Activated CD4-positive, CD25-positive, alpha-beta regulatory T cell (primary cell): ENCODE results near the gene KIF7.

Experiments used
- DNase-seq, 4 experiments: peaks; one replicate each; lab custom pipeline; 2025; lab: John Stamatoyannopoulos, UW

The KIF7 gene

DNA sequence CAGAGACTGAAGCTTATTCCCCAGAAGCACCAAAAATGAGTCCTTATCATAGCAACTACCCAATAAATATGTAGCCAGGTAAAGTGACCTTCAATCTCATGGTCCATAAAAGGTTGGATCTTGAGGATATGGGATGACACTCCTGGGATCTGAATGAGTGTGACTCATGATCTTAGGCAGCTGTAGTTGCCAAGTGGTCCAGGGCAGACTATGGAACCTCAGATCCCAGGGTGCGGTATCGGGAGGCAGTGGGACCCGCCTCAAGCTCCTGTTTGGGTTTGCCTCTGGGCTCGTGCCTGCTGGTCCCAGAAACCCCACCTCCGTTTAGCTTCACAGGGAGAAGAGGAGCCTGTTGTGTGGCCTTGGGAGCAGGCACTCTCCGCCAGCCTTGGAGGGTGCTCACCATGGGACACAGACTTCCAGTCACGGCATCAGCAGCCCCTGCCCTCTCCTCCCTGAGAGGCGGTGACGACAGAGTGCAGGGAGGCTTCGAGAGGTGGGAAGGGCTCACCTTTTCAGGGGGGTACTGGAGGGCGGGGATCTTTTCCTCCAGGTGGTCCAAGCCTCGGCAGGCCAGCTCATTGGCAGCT is 15.8 kb upstream of the KIF7 start:
- no peak for DNase-seq

DNA sequence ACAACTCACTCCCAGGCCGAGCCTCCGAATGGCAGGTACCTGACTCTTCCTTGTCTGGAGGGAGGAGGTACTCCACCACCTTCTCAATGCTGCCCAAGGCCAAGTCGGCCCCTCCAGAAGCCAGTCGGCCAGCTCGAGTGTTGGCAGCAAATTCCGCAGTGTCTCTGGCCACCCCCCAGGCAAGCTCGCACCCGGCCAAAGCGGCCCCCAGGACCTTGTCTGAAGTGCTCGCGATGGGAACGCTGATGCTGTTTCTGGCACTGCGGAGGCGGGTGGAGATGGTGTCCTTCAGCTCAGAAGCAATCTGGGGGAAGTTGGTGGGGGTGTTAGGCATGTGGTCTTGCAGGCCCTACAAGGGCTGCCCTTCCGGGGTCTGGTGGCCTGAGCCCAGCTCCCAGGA is 14.7 kb upstream of the KIF7 start:
- no peak for DNase-seq

DNA sequence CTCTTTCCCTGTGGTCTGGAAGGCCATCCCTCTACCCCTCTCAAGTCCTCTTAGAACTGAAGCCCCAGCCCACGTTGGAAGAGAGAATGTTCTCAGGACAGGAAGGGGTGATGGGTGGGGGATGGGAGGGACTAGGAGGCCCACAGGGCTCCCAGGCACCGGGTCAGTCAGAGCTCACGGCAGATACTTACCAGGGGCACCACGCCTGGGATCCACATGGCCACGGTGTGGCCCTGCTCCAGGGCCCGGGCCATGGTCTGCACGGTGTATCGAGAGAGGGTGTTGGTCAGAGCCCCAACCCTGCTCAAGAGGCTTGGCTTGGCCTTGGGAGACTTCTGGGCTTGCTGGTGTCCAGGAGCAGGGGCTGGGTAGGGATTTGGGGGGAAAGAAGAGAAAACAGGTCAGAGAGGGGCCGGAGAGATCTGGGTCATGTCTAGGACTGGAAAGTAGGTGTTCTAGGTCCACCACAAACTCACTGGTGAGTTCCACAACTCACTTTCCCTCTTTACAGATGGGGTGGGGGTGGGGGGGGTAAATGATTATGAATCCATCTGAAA is 14.1 kb upstream of the KIF7 start:
- no peak for DNase-seq

DNA sequence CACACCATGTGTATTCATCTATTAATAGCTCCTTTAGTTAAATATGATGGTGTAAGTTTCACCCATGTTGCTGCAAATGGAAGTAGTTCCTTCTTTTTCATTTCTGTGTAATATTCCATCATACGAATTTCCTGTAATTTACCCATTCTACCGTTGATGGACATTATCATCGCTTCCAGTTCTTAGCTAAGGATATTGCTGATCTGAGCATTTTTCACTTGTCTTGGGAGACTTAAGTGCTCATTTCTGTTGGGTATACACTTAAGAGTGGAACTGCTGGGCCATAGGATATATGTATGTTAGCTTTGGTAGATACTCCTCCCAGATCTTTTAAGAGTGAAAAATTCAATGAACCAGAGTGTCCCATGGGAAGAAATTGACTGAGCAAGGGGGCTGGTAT is 12.9 kb upstream of the KIF7 start:
- no peak for DNase-seq

DNA sequence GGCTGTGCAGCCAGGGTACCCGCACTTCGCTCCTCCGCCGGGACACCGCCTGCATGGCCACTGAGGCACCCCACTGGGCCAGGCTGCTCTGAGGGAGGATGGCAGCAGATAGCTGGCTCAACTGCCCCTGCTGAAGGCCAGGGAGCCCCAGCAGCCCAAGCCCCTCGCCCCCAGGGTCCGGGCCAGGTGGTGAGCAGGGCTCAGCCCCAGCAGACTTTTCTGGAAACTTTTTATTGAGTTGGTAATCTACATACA is 12.4 kb upstream of the KIF7 start:
- no peak for DNase-seq

DNA sequence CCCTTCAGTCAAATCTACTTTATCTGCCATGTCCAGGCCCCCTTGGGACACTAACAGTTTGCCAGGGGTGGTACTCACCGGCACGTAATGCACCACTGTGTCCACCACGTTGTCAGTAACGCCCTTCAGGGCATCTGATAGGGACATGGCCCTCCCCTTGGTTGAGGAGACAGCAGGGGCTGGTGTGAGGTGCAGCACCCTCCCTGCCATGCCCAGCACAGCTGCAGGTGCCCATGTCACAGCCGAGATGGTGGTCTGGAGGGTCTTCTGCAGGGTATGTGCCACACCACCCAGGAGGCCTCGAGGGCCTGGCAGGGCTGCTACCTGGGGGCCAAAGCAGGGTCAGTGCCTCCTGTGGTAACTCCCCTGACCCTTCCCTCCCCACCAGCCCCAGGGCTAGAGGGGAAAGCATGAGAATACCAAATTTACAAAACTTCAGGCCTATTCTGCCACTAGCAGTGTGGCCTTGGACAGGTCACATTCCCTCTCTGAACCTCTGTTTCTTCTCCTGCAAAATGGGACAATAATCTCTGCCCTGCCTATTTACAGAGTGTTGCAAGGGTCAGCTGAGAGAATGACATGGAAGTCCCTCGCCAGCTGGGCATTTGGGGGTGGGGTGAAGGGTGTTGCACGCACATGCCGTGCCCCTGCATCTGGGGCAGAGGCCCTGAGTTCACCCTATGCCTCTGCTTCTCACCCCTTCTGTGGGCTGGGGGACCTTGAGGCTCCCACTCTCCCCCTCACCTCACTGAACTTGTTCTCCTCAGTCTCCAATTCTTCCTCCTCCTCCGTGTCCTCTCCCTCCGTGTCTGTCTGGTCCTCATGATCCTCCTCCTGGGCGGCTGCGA is 11.8 kb upstream of the KIF7 start:
- no peak for DNase-seq

DNA sequence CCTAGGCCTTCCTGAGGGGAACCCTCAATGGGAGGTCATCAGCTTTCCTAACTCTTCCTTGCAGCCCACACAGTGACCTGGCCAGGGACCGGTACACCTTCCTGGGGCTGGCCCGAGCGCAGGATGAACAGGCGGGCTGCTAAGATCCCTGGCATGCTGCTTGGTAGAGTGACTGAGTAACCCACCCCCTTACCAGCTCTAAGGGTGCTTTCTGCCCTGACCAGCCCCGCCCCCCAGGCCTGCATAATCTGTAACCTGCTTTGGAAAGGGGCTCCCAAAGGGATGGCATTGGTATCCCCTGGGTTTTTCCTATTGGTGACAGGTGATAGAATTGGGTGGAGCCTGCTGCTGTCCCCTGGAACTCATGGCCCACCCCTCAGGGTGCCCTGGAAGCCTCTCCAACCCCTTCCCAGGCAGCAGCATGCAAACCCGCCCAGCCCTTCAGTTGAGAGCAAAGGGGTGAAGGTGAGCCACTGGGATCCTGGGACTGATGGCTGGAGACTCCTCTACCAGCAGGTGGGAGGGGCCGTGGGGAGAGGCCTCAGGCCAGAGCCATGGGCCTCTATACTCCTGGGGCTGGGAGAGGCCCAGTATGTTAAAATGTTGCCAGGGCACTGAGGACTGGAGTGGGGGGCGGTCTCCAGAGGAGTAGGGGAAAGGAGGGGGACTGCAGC is 11.1 kb upstream of the KIF7 start:
- DNase-seq, result no peak

DNA sequence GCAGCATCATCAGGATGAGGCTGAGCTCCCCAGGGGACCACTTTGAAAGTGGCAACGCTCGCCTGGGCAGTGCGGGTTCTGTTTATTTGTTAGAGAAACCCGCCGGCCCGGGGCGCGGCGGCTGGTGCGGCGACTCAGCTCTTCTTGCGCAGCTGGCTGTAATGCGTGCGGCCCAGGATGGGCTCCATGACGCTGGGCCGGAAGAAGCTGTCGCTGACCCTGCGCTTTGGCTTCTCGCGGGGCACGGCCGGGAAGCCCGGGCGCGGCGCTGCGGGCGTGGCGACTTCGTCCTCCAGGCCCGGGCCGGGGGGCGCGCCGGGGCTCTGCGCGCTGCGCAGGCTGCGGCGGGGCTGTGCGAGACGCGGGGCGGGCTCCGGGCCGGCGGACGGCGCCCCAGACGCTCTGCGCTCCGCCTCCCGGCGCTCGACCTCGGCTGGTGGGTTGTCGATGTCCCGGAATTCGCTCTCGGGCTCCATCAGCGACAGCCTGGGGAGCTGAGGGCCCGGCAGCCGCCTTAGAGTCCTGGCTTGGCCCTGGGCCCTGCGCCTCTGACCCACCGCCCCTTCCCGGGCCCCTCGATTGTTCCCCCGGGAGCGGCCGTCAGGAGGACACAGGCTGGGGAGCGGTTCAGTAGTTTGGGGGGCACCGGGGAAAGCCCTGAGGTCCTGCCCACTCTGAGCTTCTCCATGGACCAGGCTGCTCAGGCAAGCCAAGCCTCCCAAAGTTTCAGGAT is 10.3 kb upstream of the KIF7 start:
- no peak for DNase-seq

DNA sequence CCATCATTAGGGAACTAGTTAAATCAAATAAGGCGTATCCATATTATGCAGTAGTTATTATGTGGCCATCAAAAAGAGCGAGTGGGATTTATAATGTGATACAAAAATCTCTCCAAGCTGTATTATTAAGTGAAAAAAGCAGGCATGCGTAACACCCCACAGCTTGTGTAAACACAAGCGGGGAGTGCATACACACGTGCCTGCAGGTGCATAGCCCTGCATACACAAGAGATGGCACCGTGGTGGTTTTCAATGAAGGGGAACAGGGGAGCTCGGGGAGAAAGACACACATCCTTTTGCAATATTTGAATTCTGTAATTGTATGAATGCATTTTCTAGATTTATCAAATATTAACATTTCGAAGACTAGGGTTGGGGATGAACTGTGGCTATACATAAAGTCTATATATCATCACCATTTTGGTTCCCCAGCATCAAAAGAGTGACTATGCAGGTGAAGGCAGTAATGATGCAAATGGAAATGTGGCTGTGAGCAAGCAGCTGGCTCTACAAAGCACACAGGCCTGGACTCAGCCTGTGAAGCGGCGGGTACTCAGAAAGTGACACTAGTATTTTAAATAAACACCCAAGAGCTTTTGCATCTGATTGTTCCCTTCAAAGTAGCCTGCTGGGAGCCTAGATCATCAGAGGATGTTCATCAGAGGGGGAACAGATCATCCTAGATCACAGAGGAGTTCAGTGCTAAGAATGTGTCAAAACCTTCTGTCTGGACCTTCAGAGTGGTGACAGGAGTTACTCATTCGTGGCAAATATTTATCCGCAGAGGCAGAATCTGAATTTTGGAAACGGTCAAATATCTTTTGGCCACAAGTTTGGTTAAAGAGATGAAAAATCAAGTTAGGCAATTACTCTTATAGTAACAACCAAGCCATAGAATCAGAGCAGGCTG is 9.4 kb upstream of the KIF7 start:
- no peak for DNase-seq

DNA sequence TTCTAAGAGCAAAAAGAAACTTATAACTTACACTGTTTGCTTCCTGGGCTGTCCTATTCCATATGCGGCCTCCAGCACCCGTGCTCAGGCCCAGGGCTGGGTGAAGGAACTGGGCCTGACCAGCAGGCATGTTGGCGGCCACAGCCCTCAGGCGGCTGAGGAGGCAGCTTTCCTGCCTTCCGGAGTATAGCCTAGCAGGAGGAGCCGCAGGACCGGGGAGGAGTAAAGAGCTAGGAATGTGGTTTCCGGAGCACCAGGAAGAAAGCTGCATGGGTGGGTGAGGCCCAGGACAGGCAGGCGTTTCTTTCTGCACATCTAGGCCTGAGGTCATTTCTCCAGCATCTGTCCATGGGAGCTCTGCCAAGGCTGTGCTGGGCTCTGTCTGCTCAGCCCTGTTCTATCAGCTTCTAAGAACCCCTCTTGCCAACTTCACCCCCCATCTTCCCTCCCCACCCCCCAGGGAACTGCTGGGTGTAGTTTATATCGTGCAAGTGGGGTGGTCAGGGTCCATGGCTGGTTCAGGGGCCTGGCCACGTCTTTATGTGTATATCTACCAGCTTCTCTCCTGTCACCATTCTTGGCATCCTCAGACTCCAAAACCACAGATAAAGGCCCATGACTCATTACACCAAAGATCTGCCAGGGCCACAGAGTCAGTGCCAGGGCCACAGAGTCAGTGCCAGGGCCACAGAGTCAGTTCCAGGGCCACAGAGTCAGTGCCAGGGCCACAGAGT is 7.8 kb upstream of the KIF7 start:
- no peak for DNase-seq

DNA sequence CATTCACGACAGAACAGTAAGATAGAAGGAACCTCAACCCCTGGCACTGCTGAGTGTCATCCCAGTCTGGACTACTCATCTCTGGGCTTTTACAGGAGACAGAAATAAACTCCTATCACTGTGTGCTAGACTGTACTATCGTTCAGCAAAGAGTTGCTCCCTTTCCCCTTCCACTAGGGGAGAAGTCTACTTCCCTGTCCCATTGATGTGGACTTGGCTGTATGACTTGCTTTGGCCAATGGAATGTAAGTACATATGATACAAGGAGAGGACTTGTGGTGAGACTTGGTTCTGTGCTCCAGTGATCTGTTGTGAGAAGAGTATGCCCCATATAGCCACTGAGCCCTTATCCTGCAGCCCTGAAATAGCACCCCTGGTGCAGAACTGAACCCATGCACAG is 5.3 kb upstream of the KIF7 start:
- DNase-seq, result no peak

DNA sequence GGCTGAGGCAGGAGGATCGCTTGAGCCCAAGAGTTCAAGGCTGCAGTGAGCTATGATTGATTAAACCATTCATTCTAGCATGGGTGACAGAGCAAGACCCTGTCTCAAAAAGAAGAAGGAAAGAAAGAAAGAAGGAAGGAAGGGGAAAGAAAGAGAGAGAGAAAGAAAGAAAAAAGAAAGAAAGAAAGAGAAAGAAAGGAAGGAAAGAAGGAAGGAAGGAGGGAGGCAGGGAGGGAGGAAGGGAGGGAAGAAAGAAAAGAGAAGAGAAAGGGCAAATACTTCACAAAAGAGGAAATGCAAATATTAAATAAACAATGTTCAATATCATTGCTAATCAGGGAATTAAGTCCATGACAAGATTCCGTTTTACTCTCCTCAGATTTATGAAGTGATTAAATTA is 4.0 kb upstream of the KIF7 start:
- DNase-seq, result no peak

DNA sequence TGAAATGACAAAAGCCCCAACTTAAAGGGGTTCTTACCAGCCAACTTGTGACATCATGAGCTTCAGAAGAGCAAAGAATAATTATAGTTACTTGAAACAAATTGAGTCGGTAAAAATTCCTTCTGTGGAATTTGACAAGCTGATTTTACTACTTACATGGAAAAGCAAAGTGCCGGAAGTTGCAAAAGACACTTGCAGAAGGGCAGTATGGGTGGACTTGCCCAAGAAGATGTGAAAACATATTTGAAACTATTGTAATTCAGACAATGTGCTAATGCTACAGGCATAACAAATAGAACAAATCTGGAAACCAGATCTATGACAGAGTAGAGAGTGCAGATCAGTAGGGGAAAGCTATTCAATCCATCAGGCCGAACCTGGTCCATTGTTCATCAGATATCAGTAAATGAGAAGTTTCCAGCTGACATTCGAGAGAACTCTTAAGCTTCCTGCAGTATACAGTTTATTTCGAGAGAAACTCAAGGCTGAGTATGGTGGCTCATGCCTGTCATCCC is 2.5 kb upstream of the KIF7 start:
- DNase-seq, result no peak

DNA sequence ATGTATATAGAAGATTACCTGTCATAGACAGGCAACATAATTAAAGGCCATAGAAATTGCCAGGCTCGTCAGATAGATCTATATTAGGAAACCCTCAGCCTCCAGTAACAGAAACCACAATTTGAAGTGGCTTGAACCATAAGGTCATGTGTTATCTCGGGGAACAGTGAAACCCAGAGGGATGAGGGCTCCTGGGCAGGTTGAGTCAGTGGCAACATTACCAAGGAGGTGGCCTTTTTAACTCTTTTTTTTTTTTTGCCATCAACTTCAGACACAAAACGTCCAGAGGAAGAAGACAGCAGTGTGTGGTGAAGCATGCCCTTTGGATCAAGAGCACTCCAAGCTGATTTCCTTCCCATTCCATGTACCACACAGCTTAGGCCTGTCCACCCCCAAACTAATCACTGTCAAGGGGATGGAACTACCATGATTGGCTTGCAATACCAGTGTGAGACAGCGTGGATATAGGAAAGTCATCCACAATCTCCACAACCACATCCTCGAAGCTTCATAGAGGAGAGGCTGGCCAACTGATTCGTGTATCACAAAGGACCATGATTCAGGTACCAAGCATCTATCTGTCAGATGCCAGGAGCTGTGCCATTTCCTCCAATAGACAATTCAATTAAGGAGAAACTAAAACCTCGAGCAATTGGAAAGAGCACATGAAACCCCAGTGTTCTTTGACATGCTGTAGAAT is 999 bp upstream of the KIF7 start:
- DNase-seq, result no peak

DNA sequence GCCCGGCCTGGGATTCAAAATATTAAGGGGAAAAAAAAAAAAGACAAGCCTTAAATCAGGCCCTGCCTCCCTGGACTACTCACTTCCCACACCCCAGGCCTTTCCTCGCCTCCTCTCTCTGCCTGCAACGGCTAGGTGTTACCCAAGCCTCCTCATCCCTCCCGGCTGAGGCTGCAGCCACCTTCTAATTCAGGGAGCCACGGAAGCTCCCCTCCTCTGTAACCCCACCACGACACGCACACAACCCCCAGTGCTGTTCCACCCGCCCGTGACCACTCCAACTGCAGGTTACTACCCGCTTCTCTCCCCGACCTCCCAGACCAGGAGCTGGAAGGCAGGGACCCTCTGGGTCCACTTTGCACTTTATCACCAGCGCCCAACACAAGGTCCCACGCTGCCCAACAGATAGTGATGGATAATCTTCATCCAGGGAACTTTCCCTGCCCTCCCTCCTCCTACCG is 936 bp downstream of the KIF7 start:
- DNase-seq, result no peak

DNA sequence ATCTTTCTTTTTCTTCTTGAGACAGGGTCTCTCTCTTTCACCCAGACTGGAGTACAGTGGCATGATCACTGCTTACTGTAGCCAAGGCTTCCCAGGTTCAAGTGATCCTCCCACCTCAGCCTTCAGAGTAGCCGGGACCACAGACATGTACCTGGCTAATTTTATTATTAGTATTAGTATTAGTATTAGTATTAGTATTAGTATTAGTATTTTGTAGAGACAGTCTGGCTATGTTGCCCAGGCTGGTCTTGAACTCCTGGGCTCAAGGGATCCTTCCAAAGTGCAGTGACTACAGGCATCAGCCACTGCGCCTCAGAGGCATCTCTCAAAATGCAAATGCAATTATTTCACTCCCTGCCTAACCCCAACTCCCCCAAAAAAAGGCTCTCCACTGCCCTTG is 1.7 kb downstream of the KIF7 start:
- no peak for DNase-seq

DNA sequence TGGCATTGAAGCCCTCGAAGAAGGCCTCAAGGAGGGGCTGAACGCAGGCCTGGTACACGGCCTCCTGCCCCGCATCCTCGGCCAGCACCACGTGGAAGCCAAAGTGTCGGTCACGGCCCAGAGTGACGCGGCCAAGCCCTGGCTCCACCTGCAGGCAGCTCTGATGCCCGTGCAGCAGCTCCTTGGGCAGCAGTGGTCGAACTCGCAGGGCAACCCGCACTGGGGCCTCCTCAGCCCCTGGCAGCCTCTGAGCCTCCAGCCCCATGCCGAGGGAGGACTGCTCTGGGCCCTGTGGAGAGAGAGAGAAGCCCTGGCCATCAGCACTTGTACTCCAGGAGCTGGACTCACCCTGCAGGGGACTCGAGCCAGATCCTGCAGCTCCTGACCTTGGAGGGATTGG is 2.6 kb downstream of the KIF7 start:
- no peak for DNase-seq

DNA sequence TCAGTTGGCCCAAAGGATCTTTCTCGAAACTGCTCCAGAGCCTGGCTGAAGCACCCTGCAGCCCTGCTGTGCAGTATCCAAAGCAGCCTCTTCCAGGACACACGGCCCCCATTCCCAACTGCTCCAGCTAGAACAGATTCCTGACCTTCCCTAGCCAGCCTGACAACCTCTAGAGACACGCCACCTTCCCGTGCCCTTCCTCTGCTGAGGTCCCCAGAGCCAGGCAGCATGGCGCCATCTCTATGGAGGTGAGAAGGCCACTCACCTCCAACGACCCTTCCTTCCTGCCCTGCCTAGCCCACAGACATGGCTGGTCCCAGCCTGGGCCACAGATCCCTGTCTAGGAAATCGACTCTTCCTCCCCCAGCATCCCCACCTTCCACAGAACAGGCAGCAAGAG is 3.1 kb downstream of the KIF7 start:
- DNase-seq, result no peak

DNA sequence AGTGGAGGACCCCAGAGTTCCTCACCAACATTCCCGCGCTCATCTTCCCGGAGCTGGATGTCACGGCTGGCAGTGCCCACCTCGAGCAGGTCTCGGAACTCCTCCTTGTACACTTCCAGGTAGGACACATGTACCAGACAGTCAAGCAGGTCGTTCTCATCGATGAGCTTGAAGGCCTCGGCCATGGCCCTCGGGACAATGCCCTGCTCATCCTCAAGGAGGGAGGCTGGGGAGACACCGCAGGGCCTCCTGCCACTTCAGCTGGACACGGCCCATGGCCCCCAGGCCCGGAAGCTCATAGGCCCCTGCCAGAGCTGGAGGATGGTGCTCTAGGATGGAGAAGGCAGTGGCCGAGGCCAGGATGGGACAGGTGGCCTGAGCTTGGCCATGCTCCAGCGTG is 5.6 kb downstream of the KIF7 start:
- no peak for DNase-seq
